ENCODE results near the gene IVNS1ABP.
"Not testable (repeated sequence)": the region's sequence is repeated elsewhere in the genome, so short reads cannot be mapped to it uniquely, and the experiment has no call there.

The IVNS1ABP gene

GRCh38 chr1:185328255-185328654 is 11.2 kb upstream of the IVNS1ABP start:
- DNase-seq = no peak

GRCh38 chr1:185325413-185325812 is 8.4 kb upstream of the IVNS1ABP start:
- DNase-seq = no peak

GRCh38 chr1:185324118-185324517 is 7.1 kb upstream of the IVNS1ABP start:
- DNase-seq = no peak

GRCh38 chr1:185322636-185323035 is 5.6 kb upstream of the IVNS1ABP start:
- no peak for DNase-seq

- DNase-seq = not testable (repeated sequence)
Observed at GRCh38 chr1:185321653-185322221, 4.7 kb upstream of the IVNS1ABP start.

- DNase-seq = not testable (repeated sequence)
Observed at GRCh38 chr1:185321104-185321503, 4.1 kb upstream of the IVNS1ABP start.

- DNase-seq = no peak
Observed at GRCh38 chr1:185319139-185319475, 2.1 kb upstream of the IVNS1ABP start.

- no peak for DNase-seq
Observed at GRCh38 chr1:185318431-185319138, 1.5 kb upstream of the IVNS1ABP start.

GRCh38 chr1:185317886-185318310 is 855 bp upstream of the IVNS1ABP start:
- peak in 3 of 4 experiments; percentile 19 to 59 (median 55) for DNase-seq

- DNase-seq = peak; percentile 65 to 84 (median 77)
Observed at GRCh38 chr1:185316163-185317033, 645 bp downstream of the IVNS1ABP start.

- no peak for DNase-seq
Observed at GRCh38 chr1:185315445-185316071, 1.5 kb downstream of the IVNS1ABP start.

- no peak for DNase-seq
Observed at GRCh38 chr1:185314411-185314810, 2.6 kb downstream of the IVNS1ABP start.

GRCh38 chr1:185312361-185313138 is 4.5 kb downstream of the IVNS1ABP start:
- no peak for DNase-seq

- DNase-seq = no peak
Observed at GRCh38 chr1:185311589-185312225, 5.3 kb downstream of the IVNS1ABP start.

GRCh38 chr1:185309566-185309965 is 7.5 kb downstream of the IVNS1ABP start:
- DNase-seq = no peak

GRCh38 chr1:185308126-185308525 is 8.9 kb downstream of the IVNS1ABP start:
- no peak for DNase-seq

GRCh38 chr1:185305419-185305818 is 11.6 kb downstream of the IVNS1ABP start:
- no peak for DNase-seq

GRCh38 chr1:185300152-185300551 is 16.9 kb downstream of the IVNS1ABP start:
- DNase-seq = no peak

GRCh38 chr1:185297982-185298381 is 19.1 kb downstream of the IVNS1ABP start:
- no peak for DNase-seq

GRCh38 chr1:185295091-185295490 is 22.0 kb downstream of the IVNS1ABP start:
- DNase-seq = no peak

GRCh38 chr1:185293967-185294542 is 23.0 kb downstream of the IVNS1ABP start:
- DNase-seq = no peak

- DNase-seq = no peak
Observed at GRCh38 chr1:185292237-185292636, 24.8 kb downstream of the IVNS1ABP start.

Measured in activated naive CD4-positive, alpha-beta T cell (primary cell).